ENCODE measurements around the gene ADCY2.

DNA sequence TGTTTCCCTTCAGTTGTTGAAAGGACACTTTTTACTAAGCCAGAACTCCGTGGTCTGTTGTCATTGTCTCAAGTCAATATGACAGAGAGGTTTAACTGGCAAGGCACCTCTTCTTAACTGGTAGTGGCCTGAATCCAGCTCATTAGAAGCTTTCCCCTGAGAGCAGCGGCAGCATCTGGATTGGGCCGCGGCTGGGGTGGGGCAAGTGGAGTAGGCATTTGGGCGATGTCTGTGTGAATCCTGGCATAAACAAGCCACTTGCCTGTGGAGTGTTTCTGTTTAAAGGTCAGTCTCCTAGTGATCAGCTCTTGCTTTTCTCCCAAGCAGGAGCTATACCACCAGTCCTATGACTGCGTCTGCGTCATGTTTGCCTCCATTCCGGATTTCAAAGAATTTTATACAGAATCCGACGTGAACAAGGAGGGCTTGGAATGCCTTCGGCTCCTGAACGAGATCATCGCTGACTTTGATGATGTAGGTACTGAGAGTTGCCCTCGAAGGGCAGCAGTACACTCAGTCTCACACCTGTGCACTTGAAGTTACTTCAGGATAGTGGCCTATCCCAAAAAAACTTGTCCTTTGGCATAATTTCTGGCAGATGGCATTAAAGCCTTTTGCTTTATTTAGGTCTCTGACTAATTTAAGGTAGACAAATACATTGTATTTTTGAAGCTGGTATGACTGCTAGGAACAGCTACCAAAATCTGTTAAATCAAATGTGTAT is 406.1 kb downstream of the ADCY2 start:
- TF ChIP-seq POLR2A (IDR thresholded peaks at IDR 0.05; ENCODE audit: low read depth, low read length) = no peak
- no peak for TF ChIP-seq POLR2AphosphoS5 (IDR thresholded peaks at IDR 0.05; ENCODE audit: low read depth, low read length)

Measured in GM12892 (cell line).